SU-DHL-6 (cell line): Measurements from ENCODE around the gene ATXN7L1.

Experiments used
- H2AFZ ChIP-seq: fragments of 200-600 bp; sonication (generic); 2 replicates; pipeline ENCODE4 v1.6.1; 2014; ENCODE audit warnings: low read depth, mild to moderate bottlenecking, moderate library complexity, mixed read lengths, antibody characterized with exemption, low read length; ENCODE audit not compliant: severe bottlenecking
- H3F3A ChIP-seq: fragments of 200-600 bp; shearing (Covaris generic); 2 replicates; pipeline ENCODE4 v1.6.0; 2016; ENCODE audit warnings: antibody characterized with exemption, mild to moderate bottlenecking; ENCODE audit not compliant: insufficient read depth
- H3K27ac ChIP-seq: fragments of 200-600 bp; sonication (generic); 2 replicates; pipeline ENCODE4 v1.5.1; 2016; ENCODE audit warnings: low read depth, mild to moderate bottlenecking, low read length, moderate library complexity, mixed read lengths
- H3K27me3 ChIP-seq: fragments of 200-600 bp; sonication (generic), shearing (Covaris generic); 2 replicates; pipeline ENCODE4 v1.6.0; 2014; ENCODE audit warnings: mild to moderate bottlenecking, low read length
- H3K36me3 ChIP-seq: fragments of 200-600 bp; sonication (generic); 2 replicates; pipeline ENCODE4 v1.6.1; 2014; ENCODE audit warnings: mild to moderate bottlenecking, low read length, mixed read lengths
- H3K4me2 ChIP-seq: fragments of 300-600, 200-600 bp; shearing (Covaris generic), sonication (generic); 2 replicates; pipeline ENCODE4 v1.6.0; 2014; ENCODE audit warnings: low read length, low read depth, mild to moderate bottlenecking; ENCODE audit not compliant: poor library complexity, severe bottlenecking
- H3K4me3 ChIP-seq: fragments of 200-600 bp; sonication (generic); 2 replicates; pipeline ENCODE4 v1.5.1; 2014; ENCODE audit warnings: antibody characterized with exemption, low read length, mild to moderate bottlenecking, mixed read lengths; ENCODE audit not compliant: insufficient read depth, poor library complexity, severe bottlenecking
- H3K79me2 ChIP-seq: fragments of 200-600 bp; sonication (generic); 2 replicates; pipeline ENCODE4 v1.6.1; 2014; ENCODE audit warnings: mild to moderate bottlenecking, low read length, moderate library complexity; ENCODE audit not compliant: insufficient read depth
- H3K9ac ChIP-seq: fragments of 200-600 bp; sonication (generic); 2 replicates; pipeline ENCODE4 v1.7.0; 2014; ENCODE audit warnings: mild to moderate bottlenecking, low read length
- H3K9me2 ChIP-seq: fragments of 200-600 bp; sonication (generic); replicated peaks from 2 replicates; pipeline ENCODE4 v1.6.1; 2014; ENCODE audit warnings: low read length; ENCODE audit not compliant: insufficient read depth
- H3K9me3 ChIP-seq: fragments of 200-600 bp; sonication (generic); 2 replicates; pipeline ENCODE4 v1.6.1; 2014; ENCODE audit warnings: low read length, mixed read lengths; ENCODE audit not compliant: insufficient read depth
- H4K20me1 ChIP-seq: fragments of 200-600 bp; sonication (generic); 2 replicates; pipeline ENCODE4 v1.6.1; 2014; ENCODE audit warnings: low read depth, mild to moderate bottlenecking, antibody characterized with exemption, low read length, moderate library complexity, mixed read lengths
- CTCF ChIP-seq: fragments of 200-600 bp; sonication (generic); IDR thresholded peaks from one replicate; pipeline ENCODE4 v1.5.1; 2017; ENCODE audit warnings: antibody characterized with exemption, mild to moderate bottlenecking, low read length, moderate library complexity; ENCODE audit not compliant: insufficient read depth, poor library complexity, severe bottlenecking
- EZH2phosphoT487 ChIP-seq: fragments of 200-600 bp; sonication (generic), shearing (Covaris generic); conservative IDR thresholded peaks from 2 replicates; pipeline ENCODE4 v1.6.1; 2018; ENCODE audit warnings: mild to moderate bottlenecking, antibody characterized with exemption, low read length, moderate library complexity, mixed read lengths

Gene ATXN7L1

GRCh38 chr7:105688617-105689016 lies 187.8 kb downstream of the ATXN7L1 start:
- Histone ChIP-seq H3K9me2 (no peaks in the 10 kb centered on the region), H3K9ac (no peak overlapping the region), H3K9me3 (no peaks in the 10 kb centered on the region), H3F3A (no peaks in the 10 kb centered on the region), H3K4me2 (no peak overlapping the region), H3K27ac (no peak overlapping the region), H2AFZ (no peak overlapping the region), H4K20me1 (no peaks in the 10 kb centered on the region), H3K36me3 (no peaks in the 10 kb centered on the region), H3K27me3 (no peaks in the 10 kb centered on the region), H3K79me2 (no peaks in the 10 kb centered on the region), H3K4me3 (no peak overlapping the region)
- TF ChIP-seq EZH2phosphoT487: no peak
- no peak for TF ChIP-seq CTCF

- Histone ChIP-seq H3K9ac (no peak overlapping the region), H2AFZ (no peak overlapping the region), H4K20me1 (no peaks in the 10 kb centered on the region), H3K4me2 (no peak overlapping the region), H3K27ac (no peak overlapping the region), H3F3A (no peaks in the 10 kb centered on the region), H3K4me3 (no peak overlapping the region), H3K9me3 (no peaks in the 10 kb centered on the region), H3K79me2 (no peaks in the 10 kb centered on the region), H3K36me3 (no peaks in the 10 kb centered on the region), H3K9me2 (no peaks in the 10 kb centered on the region), H3K27me3 (no peaks in the 10 kb centered on the region)
- no peak for TF ChIP-seq EZH2phosphoT487
- TF ChIP-seq CTCF: no peak
Measured at GRCh38 chr7:105685161-105685560, 191.2 kb downstream of the ATXN7L1 start.

GRCh38 chr7:105682341-105683060 lies 193.9 kb downstream of the ATXN7L1 start:
- H3K9me3 ChIP-seq: no peaks in the 10 kb centered on the region
- H2AFZ ChIP-seq: no peak overlapping the region
- no peak overlapping the region for H3K9ac ChIP-seq
- no peaks in the 10 kb centered on the region for H3K79me2 ChIP-seq
- no peaks in the 10 kb centered on the region for H3K27me3 ChIP-seq
- no peaks in the 10 kb centered on the region for H3F3A ChIP-seq
- H3K9me2 ChIP-seq: no peaks in the 10 kb centered on the region
- no peak overlapping the region for H3K4me2 ChIP-seq
- TF ChIP-seq CTCF: no peak
- no peak for TF ChIP-seq EZH2phosphoT487
- no peak overlapping the region for H3K4me3 ChIP-seq
- no peaks in the 10 kb centered on the region for H3K36me3 ChIP-seq
- H3K27ac ChIP-seq: no peak overlapping the region
- no peaks in the 10 kb centered on the region for H4K20me1 ChIP-seq
